HG02870 (cell line): Measurements from ENCODE around the gene CRYZL1.
"Not testable (repeated sequence)": the region's sequence is repeated elsewhere in the genome, so short reads cannot be mapped to it uniquely, and the experiment has no call there.

Experiments used
- ATAC-seq: cut with Tn5 transposase; IDR thresholded peaks from one replicate; pipeline ENCODE4 v1.9.1; 2021; ENCODE audit warnings: mild to moderate bottlenecking, moderate library complexity; ENCODE audit not compliant: unreplicated experiment

Gene CRYZL1

DNA sequence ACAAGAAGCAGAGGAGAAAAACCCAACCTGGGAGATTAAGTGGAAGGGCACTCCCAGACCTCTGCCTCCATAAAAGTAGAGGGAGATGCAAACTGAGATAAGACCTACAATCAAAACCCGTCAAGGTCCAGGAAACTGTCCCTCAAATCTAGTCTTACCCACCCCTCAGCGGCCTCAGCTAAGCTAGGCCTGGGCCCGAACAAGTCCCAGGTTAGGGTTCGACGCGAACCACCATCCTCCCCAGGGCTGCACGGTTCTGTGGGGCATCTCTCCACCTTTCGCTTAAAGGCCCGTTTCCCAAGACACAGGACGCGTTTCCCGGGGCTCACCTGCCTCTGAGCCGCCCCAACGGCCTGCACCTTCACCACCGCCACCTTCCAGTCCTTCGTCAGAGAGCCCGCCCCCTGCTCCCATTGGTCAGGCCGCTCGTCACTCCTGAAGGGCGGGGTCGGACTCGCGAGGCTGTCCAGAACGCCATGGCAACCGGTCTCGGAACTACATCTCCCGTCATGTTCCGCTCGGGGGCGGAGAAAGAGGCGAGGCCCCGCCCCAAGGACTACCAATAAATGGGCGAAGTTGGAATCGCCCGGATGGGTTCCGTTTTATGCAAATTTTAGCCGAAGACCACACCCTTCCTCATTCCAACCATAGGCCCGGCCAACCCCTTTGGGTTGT is at the start of gene CRYZL1:
CRYZL1 (minus strand) TSS at position 390 of the 675 bp plus-strand sequence. CDS start 10,190 bp downstream, outside the sequence.
- ATAC-seq: peak; percentile 78

DNA sequence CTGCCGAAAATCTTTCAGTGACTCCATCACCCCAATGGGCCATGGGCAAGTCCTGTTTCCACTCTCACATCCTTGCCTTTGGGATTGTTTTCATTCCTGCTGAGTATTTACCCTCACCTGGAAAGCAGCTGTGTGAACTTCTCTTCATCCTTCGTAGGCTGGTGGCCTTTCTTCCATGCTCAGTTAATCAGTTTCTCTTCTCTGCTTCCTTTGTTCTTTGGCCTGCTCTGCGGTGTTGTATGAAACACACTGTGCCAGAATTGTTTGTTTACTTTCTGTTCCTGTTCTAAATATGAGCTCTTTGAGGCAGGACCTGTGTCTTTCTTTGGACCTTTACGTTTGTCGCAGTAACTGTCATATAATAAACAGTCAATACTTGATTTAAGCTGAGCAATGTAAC is 49.3 kb upstream of the CRYZL1 start:
- ATAC-seq: no peak

- no peak for ATAC-seq
Measured at GRCh38 chr21:33688353-33688752, 46.8 kb upstream of the CRYZL1 start.

DNA sequence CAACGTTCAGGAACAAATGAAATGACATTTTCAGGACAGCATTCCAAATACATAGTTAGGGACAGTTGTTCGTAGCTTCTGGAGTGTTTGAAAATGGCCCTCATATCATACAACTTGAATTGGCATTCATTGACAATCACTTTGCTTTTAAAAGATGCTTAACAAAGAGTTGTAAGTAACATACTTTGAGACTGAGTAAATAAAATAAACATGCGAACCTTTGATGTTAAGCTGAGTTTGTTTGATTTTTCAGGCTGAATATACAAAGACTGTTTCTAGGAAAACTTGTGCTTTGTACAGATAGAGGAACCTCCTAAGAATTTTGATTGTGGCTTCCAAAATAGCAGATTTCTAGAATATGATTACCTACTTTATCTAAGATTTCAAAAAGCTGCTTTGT is 46.1 kb upstream of the CRYZL1 start:
- no peak for ATAC-seq

DNA sequence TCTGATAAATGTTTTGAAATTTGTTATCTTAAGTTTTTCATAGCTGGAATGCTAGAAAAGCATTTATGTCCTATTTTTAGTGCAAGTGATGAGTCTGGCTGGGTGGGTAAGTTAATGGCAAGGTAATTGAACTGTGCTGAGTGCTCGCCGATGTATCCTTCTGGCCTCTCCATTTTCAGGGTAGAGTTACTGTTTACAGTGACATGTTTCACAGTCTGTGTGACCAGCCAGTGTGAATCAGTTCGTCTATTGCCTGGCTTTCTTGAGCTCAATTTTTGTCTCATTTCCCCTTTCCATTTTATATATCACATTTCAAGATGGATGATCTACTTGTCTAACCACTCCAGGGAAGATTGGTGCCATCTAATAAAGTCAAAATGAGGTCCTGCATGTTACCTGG is 44.8 kb upstream of the CRYZL1 start:
- no peak for ATAC-seq

DNA sequence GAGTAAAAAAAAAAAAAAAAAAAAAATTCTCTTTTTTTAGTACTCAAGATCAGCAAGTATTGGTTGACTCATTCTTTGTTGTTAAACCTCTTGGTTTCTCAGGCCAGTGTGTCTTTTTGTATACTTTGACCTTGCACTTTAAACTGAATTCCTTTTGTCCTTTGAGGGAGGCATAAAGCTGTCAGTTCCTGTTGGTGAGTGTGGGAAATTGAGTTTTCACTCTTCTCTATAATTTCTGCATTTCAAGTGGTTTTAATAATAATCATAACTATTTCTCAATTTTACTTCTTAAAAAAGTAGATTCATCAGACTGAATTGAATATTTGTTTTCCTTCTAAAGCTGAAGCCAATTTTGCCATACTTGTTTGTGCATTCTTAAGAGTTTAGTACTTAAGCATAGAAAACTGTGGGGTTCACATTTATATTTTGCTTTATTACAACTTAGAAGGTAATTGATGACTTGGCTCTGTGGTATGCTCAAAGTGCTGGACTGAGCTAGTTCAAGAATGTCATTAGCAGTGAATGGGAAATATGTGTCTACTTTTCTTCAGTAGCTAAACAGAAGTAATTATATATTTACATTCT is 44.2 kb upstream of the CRYZL1 start:
- ATAC-seq: no peak

- ATAC-seq: no peak
Measured at GRCh38 chr21:33684923-33685560, 43.5 kb upstream of the CRYZL1 start.

DNA sequence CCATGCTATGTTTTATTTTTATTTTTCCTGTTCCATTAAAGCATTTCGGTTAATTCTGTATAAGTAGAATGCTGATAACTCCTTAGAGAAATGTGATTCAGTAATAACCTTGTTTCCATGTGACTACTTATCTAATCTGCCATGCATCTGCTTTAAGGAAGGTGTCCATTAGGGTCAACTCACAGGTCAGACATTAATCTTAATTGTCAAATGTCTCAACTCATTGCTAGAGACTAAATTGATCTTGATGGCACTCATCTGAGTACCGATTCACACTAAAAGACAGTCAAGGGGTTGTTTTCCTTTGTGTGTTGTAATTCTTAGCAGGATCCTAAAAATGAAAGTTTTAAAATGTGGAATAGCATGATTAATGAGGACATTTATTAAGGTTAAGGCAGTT is 42.5 kb upstream of the CRYZL1 start:
- ATAC-seq: no peak

DNA sequence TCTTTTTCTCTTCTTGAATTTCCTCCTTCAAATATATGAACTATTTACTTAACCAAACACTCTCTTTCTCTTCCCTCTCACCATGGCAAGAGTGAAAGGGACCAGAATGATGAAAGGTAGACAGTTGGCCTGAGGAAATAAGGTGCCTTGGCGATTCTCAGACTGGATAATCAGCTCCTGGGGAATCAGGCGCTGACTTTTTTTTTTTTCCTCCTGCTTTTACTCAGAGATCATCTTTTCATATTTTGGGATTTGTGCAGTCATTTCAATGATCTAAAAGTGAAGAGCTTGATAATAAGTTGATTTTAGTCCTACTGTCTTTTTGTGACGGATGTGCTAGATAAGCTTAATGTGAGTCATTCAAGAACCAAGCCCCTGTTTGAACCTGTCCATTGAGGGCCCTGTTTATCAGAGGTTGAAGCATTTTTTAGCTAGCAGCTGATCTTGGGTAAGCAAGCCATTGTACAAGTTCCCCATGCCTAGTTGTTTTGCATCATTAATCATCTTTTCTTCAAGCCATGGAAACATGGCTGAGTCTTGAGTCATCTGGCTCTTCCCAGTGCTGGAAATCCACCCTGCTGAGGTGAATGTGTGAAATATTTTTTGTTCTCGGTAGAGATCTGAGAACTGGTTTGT is 41.6 kb upstream of the CRYZL1 start:
- no peak for ATAC-seq

DNA sequence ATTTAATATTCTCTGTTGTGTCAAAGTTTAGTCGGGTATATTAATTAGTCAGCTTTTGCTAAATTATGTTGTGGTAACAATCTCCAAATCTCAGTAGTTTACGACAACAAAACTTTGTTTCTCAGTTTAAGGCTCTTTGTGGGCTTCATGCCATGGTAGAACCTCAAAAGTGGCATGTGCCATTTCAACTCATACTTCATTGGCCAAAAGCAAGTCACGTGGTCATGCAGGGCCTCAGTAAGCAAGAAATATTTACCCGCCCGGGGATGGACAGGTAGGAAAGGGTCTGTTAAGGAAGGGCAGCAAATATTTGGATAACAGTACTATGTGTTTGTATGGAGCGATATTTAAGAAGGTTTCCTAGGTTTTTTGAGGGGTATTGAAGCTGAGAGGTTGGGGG is 39.3 kb upstream of the CRYZL1 start:
- no peak for ATAC-seq

- ATAC-seq: no peak
Measured at GRCh38 chr21:33677450-33677849, 35.9 kb upstream of the CRYZL1 start.

DNA sequence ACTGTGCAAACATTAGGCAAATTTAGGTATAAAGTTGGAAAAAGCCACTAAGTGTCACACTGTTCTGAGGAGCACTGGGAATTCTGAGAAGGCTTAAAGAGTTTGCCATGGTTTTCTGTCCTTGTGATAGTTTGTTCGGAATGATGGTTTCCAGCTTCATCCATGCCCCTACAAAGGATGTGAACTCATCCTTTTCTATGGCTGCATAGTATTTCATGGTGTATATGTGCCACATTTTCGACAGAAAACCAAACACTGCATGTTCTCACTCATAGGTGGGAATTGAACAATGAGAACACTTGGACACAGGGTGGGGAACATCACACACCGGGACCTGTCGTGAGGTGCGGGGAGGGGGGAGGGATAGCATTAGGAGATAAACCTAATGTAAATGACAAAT is 35.1 kb upstream of the CRYZL1 start:
- not testable (repeated sequence) for ATAC-seq

DNA sequence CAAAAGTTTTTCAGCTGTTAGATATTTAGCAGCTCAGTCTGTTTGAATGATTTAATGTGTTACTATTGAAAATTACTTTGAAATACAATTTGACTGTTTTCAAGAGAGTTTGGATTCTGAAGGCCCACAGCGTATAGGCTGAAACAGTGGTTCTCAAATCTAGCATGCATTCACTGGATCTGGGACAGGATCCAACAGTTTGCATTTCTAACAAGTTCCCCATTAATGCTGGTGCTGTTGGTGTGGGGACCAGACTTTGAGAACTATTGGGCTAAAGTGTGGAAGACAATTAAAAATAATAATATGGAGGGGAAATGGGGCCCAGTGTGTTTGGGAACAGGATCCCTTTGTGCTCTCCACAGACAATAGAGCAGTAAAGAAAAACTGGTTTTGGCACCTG is 32.7 kb upstream of the CRYZL1 start:
- ATAC-seq: no peak

- ATAC-seq: no peak
Measured at GRCh38 chr21:33673473-33673872, 31.9 kb upstream of the CRYZL1 start.

GRCh38 chr21:33670076-33670978 is 28.8 kb upstream of the CRYZL1 start:
- ATAC-seq: no peak

GRCh38 chr21:33668620-33669019 is 27.1 kb upstream of the CRYZL1 start:
- no peak for ATAC-seq

DNA sequence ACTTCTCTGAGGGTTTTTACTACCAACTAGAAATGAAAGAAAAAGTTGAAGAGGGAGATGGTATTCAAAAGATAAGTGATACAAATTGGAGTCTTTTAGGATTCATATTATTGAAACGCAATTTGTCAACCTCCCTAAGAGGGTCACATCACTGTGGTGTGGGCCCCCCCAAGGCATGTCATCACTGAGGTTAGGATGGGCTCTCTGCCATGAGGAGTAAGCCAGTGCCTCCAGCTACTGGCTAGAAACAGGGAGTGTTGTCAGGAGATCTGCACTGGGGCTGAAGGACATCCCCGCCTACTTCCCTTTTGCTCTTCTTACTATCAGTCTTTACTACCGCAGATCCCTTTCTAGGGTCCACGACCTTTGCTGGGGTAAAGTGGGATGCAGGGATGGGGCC is 26.6 kb upstream of the CRYZL1 start:
- ATAC-seq: no peak

DNA sequence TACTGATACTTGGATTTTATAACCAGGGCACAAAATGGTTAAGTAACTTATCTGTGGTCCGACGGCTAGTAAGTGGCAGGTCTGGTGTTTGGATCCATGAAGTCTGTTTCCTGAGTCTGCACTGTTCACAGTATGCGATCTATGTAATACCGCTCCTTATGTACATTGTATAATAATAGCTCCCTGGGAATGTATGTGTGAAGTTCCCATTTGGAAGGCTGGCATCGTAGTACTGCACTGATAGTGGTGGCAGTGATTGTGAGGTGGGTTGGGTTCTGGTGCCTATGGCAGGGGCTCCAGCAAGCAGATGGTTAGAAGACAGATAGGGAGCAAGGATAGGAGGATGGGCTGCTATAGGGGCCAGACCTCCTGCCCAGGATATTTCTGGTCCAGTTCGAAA is 26.1 kb upstream of the CRYZL1 start:
- ATAC-seq: no peak

DNA sequence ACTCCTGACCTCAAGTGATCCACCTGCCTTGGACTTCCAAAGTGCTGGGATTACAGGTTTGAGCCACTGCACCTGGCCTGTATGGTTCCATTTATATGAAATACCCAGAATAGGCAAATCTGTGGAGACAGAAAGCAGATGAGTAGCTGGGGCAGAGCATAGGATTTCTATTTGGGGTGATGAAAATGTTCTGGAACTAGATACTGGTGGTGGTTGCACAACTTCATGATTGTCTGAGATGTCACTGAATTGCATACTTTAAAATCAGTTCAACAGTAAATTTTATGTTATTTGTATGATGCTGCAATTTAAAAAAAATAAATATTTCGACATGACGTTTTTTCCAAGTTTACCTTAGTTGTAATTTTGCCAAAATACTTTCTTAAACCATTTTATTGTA is 24.6 kb upstream of the CRYZL1 start:
- no peak for ATAC-seq

- ATAC-seq: no peak
Measured at GRCh38 chr21:33664135-33664534, 22.6 kb upstream of the CRYZL1 start.

DNA sequence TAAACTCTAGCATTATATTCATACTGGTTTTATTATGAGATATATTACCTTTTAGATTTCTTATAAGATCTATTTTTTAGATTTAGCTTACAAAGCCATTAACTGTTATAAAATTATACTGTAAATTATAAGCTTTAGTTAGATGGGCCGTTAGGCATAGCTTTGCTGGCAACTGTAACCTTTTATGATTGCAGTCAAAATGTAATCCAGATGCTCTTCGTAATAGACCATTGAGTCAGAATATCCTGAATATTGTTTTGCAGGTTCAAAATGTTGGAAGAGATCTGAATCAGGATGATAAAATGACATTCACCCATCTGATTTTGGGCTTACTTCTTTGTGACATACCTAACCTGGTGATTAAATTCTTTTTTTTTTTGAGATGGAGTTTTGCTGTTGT is 21.7 kb upstream of the CRYZL1 start:
- no peak for ATAC-seq
